NCI-H1930 (cell line): Measurements from ENCODE around the gene FSTL4.
A peak's percentile ranks its signal among the peaks of the same experiment; 100 is the strongest.

ENCODE experiments used
- DNase-seq, 2 experiments: peaks; one replicate each; lab custom pipeline; 2025; lab: John Stamatoyannopoulos, UW

Gene FSTL4

GRCh38 chr5:133426264-133426663 lies 186.1 kb downstream of the FSTL4 start:
- DNase-seq, result no peak

- DNase-seq, result no peak
Measured at GRCh38 chr5:133425764-133426163, 186.6 kb downstream of the FSTL4 start.

GRCh38 chr5:133425222-133425621 lies 187.1 kb downstream of the FSTL4 start:
- DNase-seq, result no peak

DNA sequence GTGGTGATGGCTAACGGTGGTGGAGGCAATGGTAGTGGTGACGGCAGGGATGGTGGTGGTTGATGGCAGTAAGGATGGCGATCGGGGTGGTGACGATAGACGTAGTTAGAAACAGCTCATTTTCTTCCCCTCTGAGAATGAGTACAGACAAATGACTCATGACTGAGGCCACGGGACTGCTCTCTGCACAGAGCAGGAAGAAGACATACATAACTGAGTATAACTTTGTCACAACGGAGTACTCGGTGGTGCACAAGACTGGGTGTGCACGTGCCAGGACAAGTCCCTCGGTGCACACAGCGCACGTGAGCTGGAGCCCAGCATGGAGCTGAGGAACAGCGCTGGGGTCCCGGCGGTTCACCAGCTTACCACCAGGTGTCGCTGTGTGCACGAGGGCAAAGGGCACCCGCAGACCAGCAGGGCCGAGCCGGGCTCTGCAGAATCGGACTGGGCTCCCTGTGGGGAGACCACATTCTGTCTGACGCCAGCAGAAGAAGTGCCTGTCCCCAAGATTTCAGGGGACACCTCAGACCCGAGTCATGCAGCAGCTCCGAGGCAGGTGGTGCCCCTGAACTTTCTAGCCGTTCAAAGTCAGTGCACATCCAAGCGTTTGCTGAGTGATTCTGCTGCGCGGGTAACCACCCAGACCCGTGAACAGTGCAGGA lies 188.6 kb downstream of the FSTL4 start:
- peak; percentile 2 to 9 for DNase-seq

DNA sequence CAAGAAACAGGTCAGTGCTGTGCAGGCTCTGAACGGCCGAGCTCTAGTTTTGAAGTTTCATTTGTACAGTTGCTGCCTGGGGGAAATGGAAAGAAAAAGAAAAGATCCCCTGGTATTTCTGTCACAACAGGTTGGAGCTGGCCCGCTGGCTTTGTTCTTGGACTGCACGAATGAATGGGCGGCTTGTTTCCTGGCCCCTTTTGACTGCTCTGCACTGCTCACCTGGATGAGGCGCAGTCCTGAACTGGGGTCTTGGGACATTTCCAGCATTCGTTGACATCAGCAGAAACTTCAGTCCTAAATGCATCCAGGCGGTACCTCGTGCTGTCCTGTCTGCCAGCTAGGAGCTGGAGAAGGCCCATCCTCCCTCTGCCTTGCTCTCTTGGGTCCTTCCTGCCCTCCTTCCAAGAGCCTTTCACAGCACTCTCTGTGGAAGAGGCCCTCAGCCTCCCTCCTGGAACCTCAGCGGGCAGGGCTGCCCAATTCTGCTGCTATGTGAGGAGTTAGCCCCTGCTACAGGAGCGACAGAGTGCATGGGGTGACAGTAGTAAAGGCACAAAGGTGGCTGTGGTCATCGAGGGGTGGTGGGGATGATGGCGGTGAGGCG lies 189.2 kb downstream of the FSTL4 start:
- no peak for DNase-seq

DNA sequence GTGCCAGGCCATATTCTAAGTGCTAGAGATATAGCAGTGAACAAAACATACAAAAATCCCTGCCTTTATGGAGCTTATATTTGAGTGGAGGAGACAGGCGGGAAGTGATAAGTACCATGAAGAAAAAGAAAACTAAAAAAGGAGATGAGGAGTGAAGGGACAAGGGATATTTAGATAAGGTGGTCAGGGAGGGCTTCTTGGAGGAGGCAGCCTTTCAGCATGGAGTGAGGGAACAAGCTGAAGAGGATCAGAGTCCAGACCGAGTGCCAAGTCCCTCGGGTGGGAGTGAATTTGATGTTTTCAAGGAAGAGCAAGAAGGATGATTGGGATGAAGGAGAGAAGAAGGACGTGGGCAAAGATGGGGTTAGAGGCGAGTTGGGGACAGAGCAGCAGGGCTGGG lies 190.5 kb downstream of the FSTL4 start:
- no peak for DNase-seq

GRCh38 chr5:133421394-133421793 lies 190.9 kb downstream of the FSTL4 start:
- peak in 1 of 2 experiments; percentile 3 for DNase-seq

DNA sequence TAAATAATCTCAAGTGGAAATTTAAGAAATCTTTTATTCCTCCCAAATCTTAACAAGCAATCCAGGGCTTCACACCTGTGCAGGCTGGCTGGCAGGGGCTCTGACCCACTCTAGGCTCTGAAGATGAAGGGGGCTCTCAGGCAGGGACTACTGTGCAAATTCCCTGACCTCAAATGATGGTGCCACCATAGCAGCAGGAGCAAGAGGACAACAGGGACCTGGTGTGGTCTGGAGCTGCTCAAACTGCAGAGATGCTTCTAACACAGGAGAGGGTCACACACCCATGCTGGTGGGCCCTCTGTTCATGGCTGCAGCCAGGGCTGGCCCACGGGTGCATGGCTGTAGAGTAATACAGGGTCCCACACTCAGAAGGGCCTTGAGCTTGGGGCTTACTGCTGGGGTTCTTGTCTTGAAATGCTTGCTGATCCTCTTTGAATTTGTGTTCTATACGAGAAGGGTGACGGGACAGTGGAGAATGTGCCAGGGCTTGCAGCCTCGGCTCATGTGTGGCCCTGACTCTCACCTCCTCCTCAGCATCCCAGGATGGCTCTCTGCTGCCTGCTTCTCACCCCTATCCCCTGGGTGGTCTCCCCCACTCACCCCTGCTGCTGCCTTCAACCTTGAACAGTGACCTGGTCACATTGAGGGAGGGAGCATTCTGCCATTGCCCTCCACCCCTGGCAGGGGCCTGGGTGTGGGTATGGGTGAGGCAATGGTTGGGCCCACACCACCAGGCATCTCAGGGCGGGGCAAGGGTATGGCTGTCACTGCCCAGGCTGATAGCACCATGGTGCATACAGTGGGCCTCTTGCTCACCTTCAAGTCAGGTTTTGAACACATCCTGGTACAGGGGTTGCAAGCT lies 191.7 kb downstream of the FSTL4 start:
- DNase-seq, result no peak

- DNase-seq, result no peak
Measured at GRCh38 chr5:133415906-133416305, 196.4 kb downstream of the FSTL4 start.

DNA sequence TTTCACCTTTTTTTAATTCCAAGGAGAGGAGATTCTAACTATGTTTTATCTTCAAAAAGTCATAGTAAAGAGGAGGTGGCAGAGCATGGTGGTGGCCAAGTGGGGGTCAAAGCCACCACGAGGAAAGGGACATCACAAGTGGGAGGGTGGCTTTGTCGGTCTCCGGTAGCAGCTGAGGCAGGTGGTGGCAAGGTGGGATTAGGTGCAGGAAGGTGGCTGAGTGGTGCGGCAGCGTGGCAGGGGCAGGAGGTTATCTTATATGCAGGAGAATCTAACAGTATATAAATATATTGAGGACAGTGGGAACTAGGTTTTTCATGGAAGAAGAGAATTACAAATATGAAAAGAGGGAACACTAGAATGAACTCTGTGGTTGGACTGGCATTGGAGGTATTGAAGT lies 196.8 kb downstream of the FSTL4 start:
- no peak for DNase-seq

- DNase-seq, result no peak
Measured at GRCh38 chr5:133412661-133413060, 199.7 kb downstream of the FSTL4 start.

DNA sequence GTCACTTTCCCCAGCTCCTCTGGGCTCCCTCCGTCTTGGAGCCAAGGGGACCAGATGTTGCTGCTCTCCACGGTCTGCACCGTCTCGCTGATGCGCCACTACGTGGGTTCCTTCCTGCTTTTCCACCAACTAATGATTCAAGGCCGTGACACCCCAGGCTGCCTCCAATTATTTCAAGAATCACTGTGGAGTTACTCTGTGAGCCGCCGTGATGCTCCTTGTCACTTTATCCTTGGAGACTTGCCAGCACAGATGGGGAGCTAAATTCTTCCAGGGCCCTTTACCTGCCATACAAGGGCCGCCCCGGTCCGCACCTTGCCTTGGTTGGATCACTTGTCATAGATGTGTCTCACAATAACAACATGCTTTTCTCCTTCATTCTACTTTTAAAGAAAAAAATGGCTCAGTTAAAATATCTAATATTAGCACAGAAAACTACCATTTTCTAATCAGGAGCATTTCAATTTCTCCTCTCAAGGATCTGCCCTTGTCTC lies 202.0 kb downstream of the FSTL4 start:
- DNase-seq, result no peak

GRCh38 chr5:133409210-133409674 lies 203.1 kb downstream of the FSTL4 start:
- no peak for DNase-seq

DNA sequence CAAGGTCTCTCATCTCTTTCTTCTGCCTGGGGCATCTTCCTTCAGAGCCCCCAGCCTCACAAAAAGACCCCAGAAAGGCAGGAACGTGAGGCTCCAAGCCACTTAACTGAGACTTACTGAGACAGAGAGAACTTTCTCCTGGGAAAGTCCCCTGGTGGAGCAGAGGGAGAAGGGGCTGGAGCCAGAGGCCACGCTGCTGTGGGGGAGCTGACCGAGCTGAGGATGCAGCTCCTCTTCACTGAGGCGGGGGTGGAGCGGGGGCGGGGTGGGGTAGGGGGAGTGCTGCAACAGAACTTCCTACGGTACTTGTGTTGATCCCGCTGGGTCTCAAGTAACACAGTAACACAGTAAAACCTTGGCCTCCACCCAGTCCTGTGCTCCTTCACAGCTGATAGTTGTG lies 204.0 kb downstream of the FSTL4 start:
- no peak for DNase-seq

DNA sequence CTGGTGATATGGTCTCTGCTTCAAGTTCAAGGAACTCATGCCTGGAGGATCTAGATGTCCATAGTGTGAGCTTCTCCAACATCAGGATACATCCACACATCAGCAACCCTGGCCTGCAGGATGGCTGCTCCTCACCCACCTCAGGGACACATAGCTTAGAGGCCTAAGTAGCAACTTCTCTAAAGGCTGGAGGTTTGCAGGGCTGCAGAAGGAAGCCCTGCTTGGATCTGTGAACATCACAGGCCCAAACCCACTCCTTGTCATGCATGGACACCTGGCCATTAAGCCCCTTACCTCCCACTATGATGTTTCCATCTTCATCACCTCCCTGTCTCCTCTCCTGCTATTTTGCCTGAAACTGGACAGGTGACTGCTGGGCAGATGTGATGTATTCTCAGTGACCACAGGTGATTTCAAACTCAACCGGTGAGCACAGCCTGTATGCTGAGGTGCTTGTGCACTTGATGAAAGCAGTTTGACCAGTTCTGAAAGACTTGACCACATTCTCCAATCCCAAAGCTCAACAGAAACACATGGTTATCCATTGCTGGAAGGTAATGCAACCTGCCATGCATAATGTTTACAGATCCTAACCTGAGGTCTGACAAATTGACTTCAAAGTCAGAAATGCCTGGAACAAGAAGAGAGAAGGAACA lies 205.2 kb downstream of the FSTL4 start:
- no peak for DNase-seq

- no peak for DNase-seq
Measured at GRCh38 chr5:133406208-133406976, 205.9 kb downstream of the FSTL4 start.

DNA sequence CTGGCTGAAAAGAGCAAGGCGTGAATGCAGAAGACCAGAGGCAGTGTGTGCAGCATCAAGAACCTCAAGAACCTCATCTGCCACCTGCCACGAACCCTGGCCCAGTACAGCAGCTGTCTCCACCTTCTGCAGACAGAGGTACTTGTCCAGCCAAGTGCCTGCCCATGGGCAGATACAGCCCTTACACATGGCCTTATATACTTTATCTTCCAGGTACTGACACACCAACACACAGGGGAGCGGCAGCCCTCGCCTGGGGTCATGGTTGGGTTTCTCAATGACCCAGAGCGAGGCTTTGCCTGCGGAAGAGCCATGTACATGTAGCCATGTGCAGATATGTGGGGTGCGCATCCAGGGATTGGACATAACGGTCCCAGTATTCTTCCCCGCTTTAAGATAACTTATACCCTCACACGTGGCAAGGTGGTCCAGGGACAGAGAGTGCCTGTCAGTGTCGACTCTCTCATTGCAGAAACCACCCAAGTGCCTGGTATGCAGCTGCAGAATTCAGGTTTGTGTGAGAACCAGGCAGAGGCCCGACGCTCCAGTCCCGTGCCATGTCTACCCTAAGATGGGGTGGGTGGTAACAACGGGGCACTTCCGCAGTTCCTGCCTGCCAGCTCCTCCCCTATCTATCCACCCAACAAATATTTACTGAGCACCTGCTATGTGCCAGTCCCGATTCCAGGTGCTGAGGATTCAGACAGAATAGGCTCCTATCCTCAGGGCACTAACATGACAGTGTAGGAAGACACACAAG lies 206.9 kb downstream of the FSTL4 start:
- no peak for DNase-seq

DNA sequence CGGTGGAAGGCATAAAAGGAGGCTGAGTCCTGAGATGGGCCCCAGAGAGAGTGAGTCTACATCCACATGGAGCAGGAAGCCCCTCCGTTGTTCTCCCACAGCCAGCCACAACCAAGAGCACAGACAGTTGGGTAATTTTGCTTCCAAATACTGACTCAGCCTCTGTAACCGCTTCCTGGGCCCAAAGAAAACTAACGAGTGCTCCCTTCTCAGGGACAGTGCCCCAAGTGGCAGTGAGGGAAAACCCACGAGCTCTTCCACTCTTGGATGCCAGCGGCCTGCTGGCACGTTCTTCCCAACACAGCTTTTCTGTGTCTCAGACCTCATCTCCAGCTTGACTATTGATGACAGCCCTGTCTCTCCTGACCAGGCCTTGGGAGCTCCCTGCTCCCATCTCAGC lies 207.6 kb downstream of the FSTL4 start:
- no peak for DNase-seq

DNA sequence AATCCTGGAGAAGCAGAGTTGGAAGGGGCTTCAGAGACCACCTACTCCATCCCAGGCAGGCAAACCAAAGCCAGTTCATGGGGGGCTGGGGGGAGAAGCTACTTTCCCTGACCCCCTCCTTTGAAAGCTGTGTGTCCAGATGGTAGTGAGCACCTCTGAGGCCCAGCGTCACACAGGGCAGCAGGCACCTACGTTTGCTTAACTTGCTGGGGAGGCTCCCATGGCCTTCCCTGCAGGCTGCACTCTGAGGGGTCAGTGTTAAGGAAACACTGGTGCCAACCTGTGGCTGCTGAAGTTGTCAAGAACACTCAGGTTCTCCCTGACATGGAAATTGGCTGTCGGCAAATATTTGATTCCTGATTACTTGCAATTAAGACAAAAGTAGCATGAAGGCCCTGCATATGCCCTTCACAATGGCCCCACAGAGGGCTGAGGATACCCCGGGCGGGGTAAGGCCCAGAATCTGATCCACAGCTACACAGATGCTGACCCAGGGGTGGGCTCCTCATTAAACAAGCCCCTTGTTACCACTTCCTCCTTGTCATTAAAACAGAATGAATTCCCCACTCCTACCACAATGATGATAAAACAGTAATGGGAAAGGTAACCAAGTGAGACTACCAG lies 208.5 kb downstream of the FSTL4 start:
- DNase-seq, result no peak

- no peak for DNase-seq
Measured at GRCh38 chr5:133402775-133403174, 209.6 kb downstream of the FSTL4 start.
